GM12865 (cell line): ENCODE measurements around the gene CFAP52.

Experiments
- DNase-seq: peaks from one replicate; pipeline ENCODE4 v3.0.0; 2010; ENCODE audit warnings: low read depth
- H3K4me3 ChIP-seq: 2 replicates; pipeline ENCODE4 v1.5.1; 2011; ENCODE audit warnings: mild to moderate bottlenecking, low read depth, low read length, control low read depth
- TF ChIP-seq, protein P1 (sequence below): IDR thresholded peaks from 2 replicates; pipeline ENCODE4 v1.5.1; 2011; ENCODE audit warnings: low read length, control low read depth, low read depth, inconsistent platforms; ENCODE audit not compliant: insufficient read depth; ENCODE audit errors: missing control alignments

Gene CFAP52

DNA sequence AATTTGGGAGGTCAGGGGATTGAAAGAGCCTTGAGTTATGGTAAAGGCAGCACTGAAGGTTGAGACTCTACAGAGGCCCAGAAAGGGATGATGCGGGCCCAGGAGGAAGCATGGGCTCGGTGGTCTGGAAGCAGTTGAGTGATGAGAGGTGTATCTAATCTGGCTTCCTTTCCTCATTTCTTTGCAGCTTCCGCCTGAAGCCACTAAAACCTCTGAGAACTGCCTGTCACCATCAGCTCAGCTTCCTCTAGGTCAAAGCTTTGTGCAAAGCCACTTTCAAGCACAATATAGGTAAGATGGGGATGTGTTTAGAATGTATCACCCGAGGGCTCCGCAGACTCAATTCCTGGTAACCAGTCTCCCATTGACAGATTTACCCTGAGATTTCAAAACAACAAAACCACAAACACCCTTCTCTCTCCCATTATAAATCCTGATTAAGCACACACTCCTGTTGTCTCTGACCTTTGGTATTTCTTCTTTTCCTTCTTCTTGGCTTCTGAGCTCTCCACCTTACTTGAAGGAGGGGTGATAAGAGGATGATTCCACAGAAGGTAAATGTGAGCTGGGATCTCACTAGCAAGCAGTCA, 90.1 kb downstream of the CFAP52 start:
- H3K4me3 ChIP-seq = no peak overlapping the region
- no peak for DNase-seq
- TF ChIP-seq, protein P1, sequence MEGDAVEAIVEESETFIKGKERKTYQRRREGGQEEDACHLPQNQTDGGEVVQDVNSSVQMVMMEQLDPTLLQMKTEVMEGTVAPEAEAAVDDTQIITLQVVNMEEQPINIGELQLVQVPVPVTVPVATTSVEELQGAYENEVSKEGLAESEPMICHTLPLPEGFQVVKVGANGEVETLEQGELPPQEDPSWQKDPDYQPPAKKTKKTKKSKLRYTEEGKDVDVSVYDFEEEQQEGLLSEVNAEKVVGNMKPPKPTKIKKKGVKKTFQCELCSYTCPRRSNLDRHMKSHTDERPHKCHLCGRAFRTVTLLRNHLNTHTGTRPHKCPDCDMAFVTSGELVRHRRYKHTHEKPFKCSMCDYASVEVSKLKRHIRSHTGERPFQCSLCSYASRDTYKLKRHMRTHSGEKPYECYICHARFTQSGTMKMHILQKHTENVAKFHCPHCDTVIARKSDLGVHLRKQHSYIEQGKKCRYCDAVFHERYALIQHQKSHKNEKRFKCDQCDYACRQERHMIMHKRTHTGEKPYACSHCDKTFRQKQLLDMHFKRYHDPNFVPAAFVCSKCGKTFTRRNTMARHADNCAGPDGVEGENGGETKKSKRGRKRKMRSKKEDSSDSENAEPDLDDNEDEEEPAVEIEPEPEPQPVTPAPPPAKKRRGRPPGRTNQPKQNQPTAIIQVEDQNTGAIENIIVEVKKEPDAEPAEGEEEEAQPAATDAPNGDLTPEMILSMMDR = no peak

DNA sequence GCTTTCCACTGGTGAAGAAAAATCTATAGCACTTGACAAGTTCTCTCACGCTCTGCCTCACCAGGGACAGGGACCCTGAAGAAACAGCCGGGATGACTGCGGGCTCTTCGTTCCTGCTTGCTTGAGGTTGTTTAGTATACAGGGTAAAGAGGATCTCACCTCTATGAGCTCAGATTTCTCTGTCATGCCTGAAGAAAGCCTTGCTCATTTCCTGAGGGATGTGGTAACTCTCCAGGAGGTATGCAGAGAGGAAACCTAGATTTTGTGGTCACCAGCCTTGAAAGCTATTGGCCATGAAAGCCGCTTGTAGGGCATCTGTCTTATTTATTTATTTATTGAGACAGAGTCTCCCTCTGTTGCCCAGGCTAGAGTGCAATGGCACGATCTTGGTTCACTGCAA, 92.1 kb downstream of the CFAP52 start:
- TF ChIP-seq, protein P1 = no peak
- no peak for DNase-seq
- H3K4me3 ChIP-seq = no peak overlapping the region

DNA sequence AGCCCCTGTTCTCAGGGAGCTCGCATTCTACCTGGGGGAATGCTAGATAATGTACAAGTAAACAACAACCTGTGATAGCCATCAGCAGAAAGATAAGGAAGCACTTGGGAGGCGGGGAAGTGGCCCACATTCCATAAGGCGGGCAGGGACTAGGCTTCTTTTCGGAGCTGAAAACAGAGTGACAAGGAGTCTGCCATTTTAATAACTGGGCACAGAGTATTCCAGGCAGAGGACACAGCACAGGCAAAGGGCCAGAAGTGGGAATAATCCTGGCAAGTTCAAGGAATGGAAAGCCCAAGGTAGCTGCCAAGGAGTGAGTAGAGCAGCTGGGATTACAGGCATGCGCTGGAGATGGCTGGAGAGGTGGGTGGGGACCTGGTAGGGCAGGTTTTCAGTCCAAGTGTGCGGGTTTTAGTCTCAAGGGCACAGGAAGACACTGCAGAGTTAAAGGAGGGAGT, 93.1 kb downstream of the CFAP52 start:
- TF ChIP-seq, protein P1 = no peak
- H3K4me3 ChIP-seq = no peak overlapping the region
- no peak for DNase-seq

DNA sequence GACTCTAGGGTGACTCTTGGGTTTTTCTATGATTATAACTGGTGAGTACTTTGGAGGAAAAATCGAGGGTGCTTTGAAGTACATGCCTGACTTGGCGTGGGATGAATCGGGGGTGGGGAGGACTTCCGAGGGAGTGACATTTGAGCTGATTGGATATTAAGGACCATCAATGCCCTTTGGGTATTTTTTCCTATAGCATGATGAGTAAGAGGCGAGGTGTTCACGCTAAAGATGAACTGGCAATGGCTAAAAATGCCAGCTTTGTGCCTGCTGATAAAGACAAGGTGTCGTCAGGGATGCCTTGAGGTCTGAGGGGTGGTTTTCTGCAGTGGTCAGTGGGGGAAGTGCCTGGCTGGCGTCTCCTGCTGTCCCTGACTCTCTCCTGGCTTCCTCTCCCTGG, 94.2 kb downstream of the CFAP52 start:
- DNase-seq = no peak
- TF ChIP-seq, protein P1 = no peak
- H3K4me3 ChIP-seq = no peak overlapping the region

DNA sequence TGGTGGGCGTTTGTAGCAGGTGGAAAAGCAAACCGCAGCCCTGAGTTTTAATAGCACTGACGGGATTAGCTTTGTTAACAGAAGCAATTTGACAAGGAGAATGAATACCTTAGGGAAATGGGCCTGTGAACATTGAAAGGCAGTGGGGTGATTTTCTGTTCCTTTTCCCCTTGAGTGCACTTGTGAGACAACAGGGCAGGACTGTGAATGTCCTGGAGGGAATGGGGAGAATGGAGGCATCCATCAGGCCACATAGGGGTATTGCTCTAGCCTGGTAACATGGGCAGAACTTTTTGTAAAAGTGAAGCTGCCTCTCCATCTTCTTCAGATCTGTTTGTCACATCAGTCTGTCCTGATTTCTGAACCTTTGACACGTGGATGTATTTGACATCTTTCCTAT, 95.1 kb downstream of the CFAP52 start:
- H3K4me3 ChIP-seq = no peak overlapping the region
- no peak for DNase-seq
- TF ChIP-seq, protein P1 = no peak

DNA sequence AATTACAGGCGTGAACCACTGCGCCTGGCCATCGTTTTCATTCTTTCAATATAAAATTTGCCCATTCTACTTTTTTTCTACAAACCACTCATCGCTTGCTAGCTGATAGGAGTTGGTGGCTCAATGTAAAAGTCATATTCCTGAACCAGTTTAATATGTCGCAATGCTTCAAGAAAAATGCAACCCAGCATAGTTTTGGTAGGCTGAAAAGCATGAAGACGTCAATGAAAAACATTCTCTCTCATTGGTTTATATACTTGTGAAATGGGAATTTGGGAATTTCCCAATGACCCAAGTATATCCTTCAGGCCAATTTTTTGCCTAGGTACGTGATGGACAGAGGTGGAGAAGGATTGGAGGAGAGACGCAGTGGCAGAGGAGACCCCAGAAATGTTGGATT, 95.8 kb downstream of the CFAP52 start:
- no peak for DNase-seq
- TF ChIP-seq, protein P1 = no peak
- no peak overlapping the region for H3K4me3 ChIP-seq

DNA sequence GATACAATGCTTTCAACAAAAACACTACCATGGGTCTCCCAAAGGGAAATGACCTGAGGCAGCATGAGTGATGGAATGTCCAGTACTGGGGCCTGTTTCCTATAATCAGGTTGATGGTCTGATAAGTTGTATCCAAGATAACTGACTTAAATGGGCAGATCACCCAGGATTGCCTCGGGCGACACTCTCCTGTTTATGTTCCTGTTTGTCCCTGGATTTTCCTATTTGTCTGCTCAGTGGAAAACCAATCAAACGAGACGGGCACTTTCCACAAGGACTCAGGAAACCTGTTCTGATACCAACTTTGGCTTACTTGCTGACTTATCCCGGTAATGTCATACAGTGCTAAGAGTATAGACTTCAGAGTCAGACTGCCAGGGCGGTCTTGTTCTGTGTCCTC, 96.2 kb downstream of the CFAP52 start:
- TF ChIP-seq, protein P1 = no peak
- no peak overlapping the region for H3K4me3 ChIP-seq
- no peak for DNase-seq
